Loucy (cell line): ENCODE results near the gene MRPL38.

ENCODE experiments used
- H2AFZ ChIP-seq: fragments of 200-600 bp; sonication (generic); 2 replicates; pipeline ENCODE4 v1.6.0; 2016; ENCODE audit warnings: antibody characterized with exemption, mild to moderate bottlenecking, low read length, moderate library complexity
- H3F3A ChIP-seq: fragments of 200-600 bp; 2 replicates; pipeline ENCODE4 v1.6.0; 2016; ENCODE audit warnings: antibody characterized with exemption, low read depth, mild to moderate bottlenecking
- H3K27me3 ChIP-seq: fragments of 200-600 bp; sonication (generic); 2 replicates; pipeline ENCODE4 v1.6.1; 2014; ENCODE audit warnings: low read length, mild to moderate bottlenecking; ENCODE audit not compliant: insufficient read depth, poor library complexity, severe bottlenecking
- H3K36me3 ChIP-seq: fragments of 200-600 bp; sonication (generic); 2 replicates; pipeline ENCODE4 v1.6.1; 2016; ENCODE audit warnings: low read length; ENCODE audit not compliant: insufficient read depth
- H3K4me1 ChIP-seq: fragments of 200-600 bp; sonication (generic); 2 replicates; pipeline ENCODE4 v1.5.1; 2014; ENCODE audit warnings: low read length, mild to moderate bottlenecking; ENCODE audit not compliant: insufficient read depth, poor library complexity, severe bottlenecking
- H3K4me2 ChIP-seq: fragments of 200-600 bp; sonication (generic); 2 replicates; pipeline ENCODE4 v1.6.0; 2014; ENCODE audit warnings: antibody characterized with exemption, low read length, low read depth, mild to moderate bottlenecking; ENCODE audit not compliant: poor library complexity, severe bottlenecking
- H3K4me3 ChIP-seq: fragments of 200-600 bp; sonication (generic); 2 replicates; pipeline ENCODE4 v1.5.1; 2014; ENCODE audit warnings: low read length, mild to moderate bottlenecking, mixed read lengths; ENCODE audit not compliant: poor library complexity, severe bottlenecking
- H3K79me2 ChIP-seq: fragments of 200-600 bp; sonication (generic); 2 replicates; pipeline ENCODE4 v1.6.1; 2014; ENCODE audit warnings: low read length; ENCODE audit not compliant: insufficient read depth
- H3K9ac ChIP-seq: fragments of 200-600 bp; sonication (generic); 2 replicates; pipeline ENCODE4 v1.6.0; 2014; ENCODE audit warnings: mild to moderate bottlenecking, low read depth, low read length, moderate library complexity; ENCODE audit not compliant: poor library complexity, severe bottlenecking
- H3K9me2 ChIP-seq: fragments of 200-600 bp; sonication (generic); replicated peaks from 2 replicates; pipeline ENCODE4 v1.6.1; 2016; ENCODE audit warnings: low read depth, low read length, mixed read lengths
- H3K9me3 ChIP-seq: fragments of 200-600 bp; sonication (generic); 2 replicates; pipeline ENCODE4 v1.6.1; 2014; ENCODE audit warnings: mild to moderate bottlenecking, antibody characterized with exemption, low read length, low read depth; ENCODE audit not compliant: insufficient read depth
- H4K20me1 ChIP-seq: fragments of 200-600 bp; sonication (generic); 2 replicates; pipeline ENCODE4 v1.6.0; 2014; ENCODE audit warnings: antibody characterized with exemption, low read length, mild to moderate bottlenecking; ENCODE audit not compliant: insufficient read depth, poor library complexity, severe bottlenecking
- CTCF ChIP-seq: fragments of 200-600 bp; sonication (generic); conservative IDR thresholded peaks from 2 replicates; pipeline ENCODE4 v1.5.1; 2014; ENCODE audit warnings: mild to moderate bottlenecking, antibody characterized with exemption, low read length
- EZH2phosphoT487 ChIP-seq: fragments of 200-600 bp; IDR thresholded peaks from 2 replicates; pipeline ENCODE4 v1.6.1; 2018; ENCODE audit warnings: antibody characterized with exemption, mild to moderate bottlenecking, moderate library complexity, borderline replicate concordance

The MRPL38 gene

GRCh38 chr17:75885431-75885830 lies 19.3 kb downstream of the MRPL38 start:
- no peaks in the 10 kb centered on the region for H3K79me2 ChIP-seq
- peaks cover 3% of the 10 kb centered on the region for H3K4me1 ChIP-seq
- H3K4me2 ChIP-seq: no peak overlapping the region
- H3K9ac ChIP-seq: no peak overlapping the region
- H3K27me3 ChIP-seq: no peaks in the 10 kb centered on the region
- H4K20me1 ChIP-seq: no peaks in the 10 kb centered on the region
- H3K36me3 ChIP-seq: no peaks in the 10 kb centered on the region
- no peak overlapping the region for H2AFZ ChIP-seq
- H3K9me3 ChIP-seq: no peaks in the 10 kb centered on the region
- TF ChIP-seq EZH2phosphoT487 (no peak), CTCF (no peak)
- H3F3A ChIP-seq: no peaks in the 10 kb centered on the region
- no peak overlapping the region for H3K4me3 ChIP-seq
- H3K9me2 ChIP-seq: no peaks in the 10 kb centered on the region

- Histone ChIP-seq H3K4me1 (peaks cover 6% of the 10 kb centered on the region), H3K4me3 (no peak overlapping the region)
Observed at GRCh38 chr17:75881678-75882454, 22.8 kb downstream of the MRPL38 start.

DNA sequence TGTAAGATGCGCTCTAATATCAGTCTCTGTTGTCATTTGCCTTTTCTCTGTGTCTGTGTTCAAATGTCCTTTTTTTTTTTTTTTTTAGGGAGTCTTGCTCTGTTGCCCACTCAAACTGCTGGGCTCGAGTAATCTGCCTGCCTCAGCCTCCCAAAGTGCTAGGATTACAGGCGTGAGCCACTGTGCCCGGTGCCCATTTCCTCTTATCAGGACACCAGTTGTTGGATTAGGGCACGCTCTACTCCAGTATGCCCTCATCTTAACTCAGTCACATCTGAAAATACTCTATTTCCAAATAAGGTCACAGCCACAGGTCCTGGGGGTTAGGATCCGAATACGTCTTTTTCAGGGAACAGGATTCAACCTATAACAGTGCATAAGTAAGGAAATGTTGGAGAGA lies 24.4 kb downstream of the MRPL38 start:
- Histone ChIP-seq H2AFZ (no peak overlapping the region), H3K36me3 (no peaks in the 10 kb centered on the region), H3F3A (no peaks in the 10 kb centered on the region), H3K4me3 (no peak overlapping the region), H3K27me3 (no peaks in the 10 kb centered on the region), H3K9me2 (no peaks in the 10 kb centered on the region), H3K4me2 (no peak overlapping the region), H4K20me1 (no peaks in the 10 kb centered on the region), H3K4me1 (peaks cover 19% of the 10 kb centered on the region), H3K9ac (no peak overlapping the region), H3K79me2 (peaks cover 7% of the 10 kb centered on the region), H3K9me3 (no peaks in the 10 kb centered on the region)
- TF ChIP-seq EZH2phosphoT487 (no peak), CTCF (no peak)

More at GRCh38 chr17:75881678-75882454, 22.8 kb downstream of the MRPL38 start:
- 0 out of 2 replicates have a peak, but pooled peaks cover under 1% of the 10 kb centered on the region for H3K79me2 ChIP-seq
- H3K9ac ChIP-seq: no peak overlapping the region
- no peaks in the 10 kb centered on the region for H3K9me2 ChIP-seq
- H3K4me2 ChIP-seq: no peak overlapping the region
- H3F3A ChIP-seq: no peaks in the 10 kb centered on the region
- no peaks in the 10 kb centered on the region for H3K9me3 ChIP-seq
- no peak overlapping the region for H2AFZ ChIP-seq
- no peaks in the 10 kb centered on the region for H4K20me1 ChIP-seq
- H3K36me3 ChIP-seq: no peaks in the 10 kb centered on the region
- TF ChIP-seq CTCF: no peak
- no peaks in the 10 kb centered on the region for H3K27me3 ChIP-seq
